IMR-90 (cell line): ENCODE data around the gene FAM186B. TPM values are rescaled to one million over a fixed set of nuclear protein-coding genes. Genes with fewer than 3 reads are reported as not detected.

Experiments
- ATAC-seq: fragments of 200-7000 bp; cut with Tn5 transposase; 2 replicates; pipeline ENCODE4 v1.9.1; 2020; ENCODE audit warnings: low read depth, mild to moderate bottlenecking, moderate library complexity
- BruUV-seq: library from RNA; stranded (reverse); fragments of 400-500 nt; replicated peaks from 2 replicates; lab custom pipeline; 2021; lab: Mats Ljungman, UMichigan
- CTCF ChIA-PET: fragments of 300-600 bp; formaldehyde crosslinking; extraction: SDS; loops from one replicate; lab custom pipeline; 2021; ENCODE audit warnings: antibody characterized with exemption; lab: Yijun Ruan, JAX
- POLR2A ChIA-PET: fragments of 300-600 bp; sonication (Branson Sonifier 250); formaldehyde crosslinking; loops from one replicate; lab custom pipeline; 2022; ENCODE audit warnings: antibody characterized with exemption; ENCODE audit not compliant: unreplicated experiment; lab: Charles Lee
- DNase-seq: peaks from one replicate; pipeline ENCODE4 v3.0.0; 2013
- H2AFZ ChIP-seq: replicated peaks from 2 replicates; pipeline ENCODE3; 2013; ENCODE audit warnings: low read length, mild to moderate bottlenecking; ENCODE audit not compliant: poor library complexity
- H2AK5ac ChIP-seq: 2 replicates; pipeline ENCODE4 v1.6.1; 2013; ENCODE audit warnings: low read depth, low read length, inconsistent platforms
- H2AK9ac ChIP-seq: replicated peaks from 2 replicates; pipeline ENCODE3; 2013; ENCODE audit warnings: mild to moderate bottlenecking, low read depth, low read length, moderate library complexity; ENCODE audit not compliant: poor library complexity
- H2BK120ac ChIP-seq: 2 replicates; pipeline ENCODE4 v1.6.1; 2013; ENCODE audit warnings: low read depth, low read length, inconsistent platforms
- H2BK15ac ChIP-seq: 3 replicates; pipeline ENCODE4 v1.6.1; 2013; ENCODE audit warnings: low read depth, low read length, inconsistent platforms
- H2BK20ac ChIP-seq: 2 replicates; pipeline ENCODE4 v1.6.1; 2013; ENCODE audit warnings: low read depth, mild to moderate bottlenecking, inconsistent platforms, low read length, moderate library complexity
- H2BK5ac ChIP-seq: 2 replicates; pipeline ENCODE4 v1.6.1; 2013; ENCODE audit warnings: mild to moderate bottlenecking, low read depth, low read length, inconsistent platforms; ENCODE audit not compliant: poor library complexity, severe bottlenecking
- H3K14ac ChIP-seq: replicated peaks from 2 replicates; pipeline ENCODE4 v1.6.1; 2013; ENCODE audit warnings: low read depth, low read length, inconsistent platforms
- H3K18ac ChIP-seq: 2 replicates; pipeline ENCODE4 v1.6.1; 2013; ENCODE audit warnings: low read depth, low read length, control low read depth
- H3K23ac ChIP-seq: 2 replicates; pipeline ENCODE4 v1.6.1; 2013; ENCODE audit warnings: low read depth, low read length, inconsistent platforms
- H3K27ac ChIP-seq: 2 replicates; pipeline ENCODE4 v1.5.1; 2013; ENCODE audit warnings: mild to moderate bottlenecking, control low read depth, low read length; ENCODE audit not compliant: insufficient read depth
- H3K27me3 ChIP-seq: 2 replicates; pipeline ENCODE4 v1.6.1; 2013; ENCODE audit warnings: low read length; ENCODE audit not compliant: control insufficient read depth, insufficient read depth
- H3K36me3 ChIP-seq: 2 replicates; pipeline ENCODE4 v1.6.1; 2013; ENCODE audit warnings: low read length, mixed read lengths; ENCODE audit not compliant: control insufficient read depth, insufficient read depth
- H3K4ac ChIP-seq: 2 replicates; pipeline ENCODE4 v1.6.1; 2013; ENCODE audit warnings: low read depth, low read length, inconsistent platforms
- H3K4me1 ChIP-seq: 2 replicates; pipeline ENCODE4 v1.6.1; 2013; ENCODE audit warnings: low read length, mixed read lengths; ENCODE audit not compliant: control insufficient read depth, insufficient read depth
- H3K4me2 ChIP-seq: 2 replicates; pipeline ENCODE4 v1.6.1; 2013; ENCODE audit warnings: low read depth, mild to moderate bottlenecking, control low read depth, low read length, moderate library complexity
- H3K4me3 ChIP-seq: 2 replicates; pipeline ENCODE4 v1.5.1; 2013; ENCODE audit warnings: low read depth, mild to moderate bottlenecking, control low read depth, low read length, moderate library complexity; ENCODE audit not compliant: insufficient read depth
- H3K56ac ChIP-seq: 2 replicates; pipeline ENCODE4 v1.6.1; 2013; ENCODE audit warnings: low read length, inconsistent platforms; ENCODE audit not compliant: insufficient read depth; ENCODE audit errors: extremely low read depth
- H3K79me1 ChIP-seq, 2 experiments: 2 replicates each; pipeline ENCODE4 v1.6.1; 2013; ENCODE audit warnings: low read length in 2 of 2, inconsistent platforms in 1 of 2, low read depth in 1 of 2
- H3K9ac ChIP-seq: 2 replicates; pipeline ENCODE4 v1.6.1; 2013; ENCODE audit warnings: low read depth, low read length, control low read depth
- H3K9me1 ChIP-seq: 2 replicates; pipeline ENCODE4 v1.6.1; 2013; ENCODE audit warnings: low read length, inconsistent platforms; ENCODE audit not compliant: insufficient read depth
- H3K9me3 ChIP-seq: 2 replicates; pipeline ENCODE4 v1.6.1; 2013; ENCODE audit warnings: low read length; ENCODE audit not compliant: control insufficient read depth, insufficient read depth
- H4K20me1 ChIP-seq: 2 replicates; pipeline ENCODE4 v1.6.1; 2013; ENCODE audit warnings: low read length, inconsistent platforms; ENCODE audit not compliant: insufficient read depth
- H4K5ac ChIP-seq: 2 replicates; pipeline ENCODE4 v1.6.1; 2013; ENCODE audit warnings: mild to moderate bottlenecking, low read depth, low read length, control low read depth
- H4K8ac ChIP-seq, 2 experiments: 2 replicates each; pipeline ENCODE4 v1.6.1; 2013; ENCODE audit warnings: low read depth in 2 of 2, low read length in 2 of 2, control low read depth in 1 of 2, inconsistent platforms in 1 of 2
- H4K91ac ChIP-seq: 2 replicates; pipeline ENCODE4 v1.6.1; 2013; ENCODE audit warnings: low read depth, low read length, inconsistent platforms; ENCODE audit not compliant: insufficient read depth
- BHLHE40 ChIP-seq: fragments of 150-350 bp; IDR thresholded peaks from 2 replicates; pipeline ENCODE4 v1.6.1; 2016; ENCODE audit warnings: mild to moderate bottlenecking, low read depth, low read length
- CEBPB ChIP-seq: IDR thresholded peaks from 2 replicates; pipeline ENCODE4 v1.6.1; 2012; ENCODE audit warnings: low read depth, low read length, improper control_type of control experiment
- CHD1 ChIP-seq: IDR thresholded peaks from 2 replicates; pipeline ENCODE4 v1.6.1; 2012; ENCODE audit warnings: low read depth, low read length, improper control_type of control experiment
- ELK1 ChIP-seq: fragments of 150-350 bp; IDR thresholded peaks from 2 replicates; pipeline ENCODE4 v1.6.1; 2016; ENCODE audit warnings: low read depth, mild to moderate bottlenecking, low read length, moderate library complexity, borderline replicate concordance
- MAZ ChIP-seq: IDR thresholded peaks from 2 replicates; pipeline ENCODE4 v1.6.1; 2012; ENCODE audit warnings: low read depth, mild to moderate bottlenecking, low read length, improper control_type of control experiment, moderate library complexity, borderline replicate concordance
- SMC3 ChIP-seq: fragments of 150-350 bp; IDR thresholded peaks from 2 replicates; pipeline ENCODE4 v1.6.1; 2016; ENCODE audit warnings: low read depth, mild to moderate bottlenecking, antibody characterized with exemption, low read length, moderate library complexity
- WGBS, 2 experiments: methylation state at CpG; one replicate each; pipeline versions ENCODE4 v1.1.5 to v1.1.7; 2013; ENCODE audit warnings: missing lambda C conversion rate in 2 of 2; ENCODE audit not compliant: insufficient read length in 1 of 2; ENCODE audit errors: extremely low coverage in 2 of 2; 5-methylcytosine and 5-hydroxymethylcytosine counted together
- dilution Hi-C: fragments of 300-500 bp; cut with HindIII; formaldehyde crosslinking; loops from one replicate; pipeline ENCODE4 v1.14.3; 2018; ENCODE audit warnings: low sequenced_read_pairs; ENCODE audit not compliant: unreplicated experiment
- in situ Hi-C: fragments of 300-500 bp; cut with MboI; formaldehyde crosslinking; loops from 3 replicates; pipeline ENCODE4 v1.14.3; 2019; ENCODE audit warnings: low sequenced_read_pairs, inconsistent platforms, mixed read lengths
- intact Hi-C: fragments of 100-400 bp; cut with micrococcal nuclease; formaldehyde crosslinking; loops from 2 replicates; pipeline ENCODE4 v1.10.0; 2022
- polyA plus RNA-seq, 3 experiments: library from polyadenylated mRNA; depleted of rRNA; stranded (reverse); fragments of >200 nt; gene quantifications; 2 replicates each; pipeline ENCODE4 v1.2.3, GENCODE V29; 2012; ENCODE audit warnings: low replicate concordance in 1 of 3
- total RNA-seq: library from RNA; depleted of rRNA; stranded (reverse); fragments of >200 nt; gene quantifications from 2 replicates; pipeline ENCODE4 v1.2.3, GENCODE V29; 2012

The FAM186B gene
- total and polyA plus RNA-seq, 2 of the 4 experiments (the other 2 are of a cell fraction) = 0.10 to 0.18 TPM

DNA sequence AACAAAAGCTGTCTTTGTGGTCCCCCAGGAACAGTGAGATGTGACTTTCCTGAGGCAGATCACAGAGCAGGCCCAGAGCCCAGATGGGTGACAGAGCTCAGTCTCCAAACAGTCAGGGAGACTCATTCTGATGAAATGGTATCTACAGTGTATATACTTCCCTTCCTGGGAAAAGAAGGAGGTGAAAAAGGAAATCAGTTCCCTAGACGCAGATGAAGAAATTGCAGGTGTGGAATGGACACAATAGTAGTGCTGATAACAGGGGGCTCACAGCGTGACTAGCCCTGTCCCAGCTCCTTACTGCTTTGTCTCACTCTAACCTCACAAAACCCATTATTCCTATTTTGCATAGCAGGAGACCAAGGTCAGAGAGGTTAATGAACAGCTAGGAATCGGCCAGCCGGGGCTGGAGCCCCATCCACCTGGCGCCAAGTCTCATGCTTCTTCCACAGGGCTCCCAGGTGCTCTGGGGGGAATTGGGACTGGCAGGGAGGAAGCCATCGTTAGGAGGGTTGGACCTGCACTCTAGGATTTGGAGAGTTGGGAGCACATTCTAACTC is 54.7 kb downstream of the FAM186B start:
- ATAC-seq = no peak
- Histone ChIP-seq H4K5ac (no peak overlapping the region), H3K4me3 (no peak overlapping the region), H3K23ac (no peak overlapping the region), H3K4me1 (peaks cover 3% of the 10 kb centered on the region; the same call in 1 of the 2 replicates), H4K91ac (no peak overlapping the region), H3K4me2 (no peak overlapping the region), H3K27ac (no peak overlapping the region), H3K18ac (no peak overlapping the region), H3K79me1 (no peaks in the 10 kb centered on the region), H2BK5ac (no peak overlapping the region), H3K9me3 (no peaks in the 10 kb centered on the region), H3K4ac (no peak overlapping the region), H3K9ac (no peak overlapping the region), H2AFZ (no peak overlapping the region), H2BK15ac (no peak overlapping the region), H2BK20ac (no peak overlapping the region), H3K9me1 (no peaks in the 10 kb centered on the region), H3K27me3 (peaks cover 64% of the 10 kb centered on the region), H3K14ac (no peak overlapping the region), H4K20me1 (no peaks in the 10 kb centered on the region), H3K56ac (no peak overlapping the region), H2AK5ac (no peak overlapping the region), H3K36me3 (no peaks in the 10 kb centered on the region; the same call in 1 of the 2 replicates), H2AK9ac (peak overlapping the region; percentile 78), H4K8ac (no peak overlapping the region), H2BK120ac (no peak overlapping the region)
- BruUV-seq = no TSS peak
- intact Hi-C loops (no loop called here), in situ Hi-C loops (no loop called here), dilution Hi-C loops (no loop called here)
- no peak for DNase-seq
- ChIA-PET POLR2A (no interaction called here), CTCF (interaction anchor here (0.6 to 0.7 kb wide), 2 partner anchors 16 to 59 kb away, joined by 3 to 5 read pairs; no protein-coding TSS in a partner anchor)
- TF ChIP-seq ELK1 = no peak
- TF ChIP-seq CEBPB = no peak
- no peak for TF ChIP-seq MAZ
- TF ChIP-seq SMC3 = no peak
- TF ChIP-seq CHD1 = no peak
- TF ChIP-seq BHLHE40 = no peak
- 67% methylated on average over 1 of the region's 6 CpGs; no CpG with 5 or more reads in 1 of the 2 experiments for WGBS, 2 experiments
